ENCODE results near the gene FAM98A.

FAM98A gene

DNA sequence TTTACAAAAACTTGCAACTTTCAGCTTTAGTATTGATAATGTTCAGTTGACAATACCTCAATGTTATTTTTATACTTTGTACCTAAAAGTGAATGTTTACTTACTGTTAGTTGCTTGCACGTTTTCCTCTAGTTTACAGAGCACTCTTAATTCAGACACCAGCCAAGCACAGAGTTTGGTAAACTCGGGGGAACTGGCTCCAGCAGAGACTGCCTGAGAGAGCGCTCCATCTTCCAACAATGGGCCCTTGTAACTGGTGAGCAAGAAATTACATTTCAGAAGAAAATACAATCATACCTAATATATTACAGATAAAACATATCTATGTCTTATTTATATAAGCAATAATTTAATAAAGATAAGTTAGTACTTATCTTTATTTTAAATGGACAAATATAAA, 3.7 kb downstream of the FAM98A start:
- DNase-seq: no peak

DNA sequence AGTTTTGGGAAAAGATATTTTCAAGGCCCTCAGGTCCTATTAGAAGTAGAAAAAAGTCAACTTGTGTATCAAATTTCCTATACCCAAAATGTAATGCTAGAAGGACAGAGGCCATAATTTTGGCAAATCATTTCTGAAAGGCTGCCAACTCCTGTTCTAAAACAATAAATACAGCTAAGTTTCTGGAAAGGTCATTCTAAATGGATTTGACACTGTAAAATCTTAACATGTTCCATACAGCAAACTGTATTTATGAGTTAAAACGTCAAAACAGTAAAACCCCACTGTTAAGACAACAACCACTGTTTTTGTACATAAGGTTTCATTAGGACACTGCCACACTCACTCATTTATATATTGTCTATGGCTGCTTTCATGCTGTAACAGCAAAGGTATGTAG, 9.7 kb downstream of the FAM98A start:
- no peak for DNase-seq

DNA sequence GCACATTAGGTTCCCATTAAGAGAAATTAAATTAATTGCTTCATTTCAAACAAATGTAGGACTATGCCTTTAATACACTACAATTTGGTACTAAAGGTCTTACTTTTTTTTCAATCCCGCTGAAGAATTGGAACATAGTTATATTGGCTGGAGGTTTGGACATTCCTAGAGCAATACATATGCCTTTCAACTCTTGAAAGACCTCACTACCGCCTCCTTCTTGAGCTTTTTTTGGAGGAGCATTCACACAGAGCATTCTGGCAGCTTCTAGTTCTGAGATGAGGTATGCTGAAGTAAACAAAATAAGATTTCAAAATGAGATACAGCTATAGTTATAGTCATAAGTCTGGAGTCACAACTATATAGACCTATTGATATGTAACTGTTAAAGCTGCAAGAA, 10.9 kb downstream of the FAM98A start:
- DNase-seq: no peak

DNA sequence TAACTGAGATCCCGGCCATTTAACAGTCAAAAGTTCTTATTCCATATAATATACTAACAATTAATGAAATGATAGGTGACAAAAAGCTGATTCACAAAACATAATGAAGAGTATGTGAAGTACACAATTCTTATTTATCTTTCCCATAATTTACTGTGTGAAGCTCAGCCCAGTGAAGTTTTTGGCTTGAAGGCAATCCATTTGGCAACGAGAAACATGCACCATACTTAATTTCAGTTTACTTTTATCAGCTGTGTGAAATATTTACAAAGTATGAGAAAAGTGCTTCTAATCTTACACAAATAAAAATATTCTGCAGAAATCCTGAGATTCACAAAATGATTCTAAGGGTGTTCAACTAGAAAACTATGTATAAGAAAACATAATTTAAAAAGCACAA, 12.3 kb downstream of the FAM98A start:
- DNase-seq: no peak

DNA sequence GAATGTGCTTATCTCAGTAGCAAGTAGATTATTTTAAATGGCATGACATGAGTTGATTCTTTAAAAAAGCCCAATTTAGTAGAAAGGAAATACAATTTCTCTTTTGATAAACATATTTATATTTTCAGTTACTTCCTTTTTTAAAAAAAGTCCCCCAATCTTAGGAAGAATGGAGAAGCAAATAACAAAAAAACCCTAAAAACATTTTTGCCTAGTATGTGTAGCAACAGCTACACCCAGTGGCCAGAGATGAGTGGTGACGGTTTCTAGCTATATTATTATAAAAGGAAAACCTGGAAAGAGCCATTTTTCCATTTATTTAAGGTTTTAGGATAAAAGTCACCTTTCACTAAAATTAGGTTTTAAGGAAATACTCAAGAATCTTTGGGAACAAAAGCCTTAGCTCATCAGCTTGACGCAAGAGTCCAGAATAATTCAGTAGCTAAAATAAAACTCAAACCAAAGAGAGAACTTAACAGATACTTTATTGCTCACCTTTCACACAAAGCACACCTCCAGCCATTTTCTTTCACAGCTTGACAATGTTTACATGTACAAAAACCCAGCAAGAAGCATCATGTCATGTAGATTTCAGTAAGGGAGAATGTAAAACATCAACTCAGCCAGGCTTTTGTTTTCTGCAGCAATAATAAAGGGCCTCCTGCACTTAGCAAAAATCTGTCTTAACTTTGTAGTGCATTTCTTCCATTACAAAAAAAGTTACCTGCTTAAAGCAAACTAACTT, 15.7 kb downstream of the FAM98A start:
- DNase-seq: peak; percentile 19

DNA sequence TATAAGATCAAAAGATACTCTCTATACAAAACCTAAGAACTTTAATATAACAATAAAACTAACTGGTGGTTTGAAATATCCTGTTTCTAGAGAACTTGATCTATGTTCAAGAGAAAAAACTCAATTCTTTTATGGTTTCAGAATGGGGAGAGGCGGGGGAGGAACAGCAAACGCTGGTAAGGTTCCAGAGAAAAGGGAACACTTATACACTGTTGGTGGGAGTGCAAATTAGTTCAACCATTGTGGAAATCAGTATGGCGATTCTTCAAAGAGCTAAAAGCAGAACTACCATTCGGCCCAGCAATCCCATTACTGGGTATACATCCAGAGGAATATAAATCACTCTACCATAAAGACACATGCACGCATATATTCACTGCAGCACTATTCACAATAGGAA, 17.2 kb downstream of the FAM98A start:
- DNase-seq: no peak

DNA sequence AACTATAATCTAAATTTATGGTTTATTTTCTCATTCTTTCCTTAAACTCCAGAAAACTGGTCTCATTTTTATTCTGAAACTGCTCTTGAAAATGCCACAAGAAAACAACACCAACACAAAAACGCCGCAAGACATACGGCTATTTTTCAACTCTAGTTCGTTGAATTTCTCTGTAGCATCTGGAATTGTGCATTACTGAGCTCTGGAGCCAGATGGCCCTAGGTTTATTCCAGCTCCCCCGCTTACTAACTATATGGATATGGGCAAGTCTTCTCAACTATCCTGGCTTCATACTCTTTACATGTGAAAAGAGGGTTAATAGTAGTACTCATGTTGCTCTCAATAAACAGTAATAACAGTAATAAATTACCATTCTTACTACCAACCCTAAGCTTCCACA, 19.9 kb downstream of the FAM98A start:
- DNase-seq: no peak

DNA sequence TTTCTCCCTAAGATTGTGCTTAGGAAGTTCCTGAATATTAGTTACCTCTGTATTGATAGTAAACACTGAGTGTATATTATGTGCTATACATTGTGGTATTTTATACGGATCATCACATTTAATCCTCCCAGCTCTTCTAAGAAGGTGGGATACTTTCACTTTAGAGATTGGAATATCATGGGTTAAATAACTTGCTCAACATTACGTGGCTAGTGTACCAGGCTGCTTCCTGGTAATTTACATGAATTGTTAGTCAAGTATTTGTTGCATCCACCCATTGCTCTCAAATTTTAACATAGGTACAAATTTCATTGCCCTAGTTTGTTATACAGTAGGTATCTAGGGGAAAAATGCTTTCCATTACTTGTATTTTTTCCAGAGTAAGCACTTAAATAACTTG, 21.4 kb downstream of the FAM98A start:
- no peak for DNase-seq

DNA sequence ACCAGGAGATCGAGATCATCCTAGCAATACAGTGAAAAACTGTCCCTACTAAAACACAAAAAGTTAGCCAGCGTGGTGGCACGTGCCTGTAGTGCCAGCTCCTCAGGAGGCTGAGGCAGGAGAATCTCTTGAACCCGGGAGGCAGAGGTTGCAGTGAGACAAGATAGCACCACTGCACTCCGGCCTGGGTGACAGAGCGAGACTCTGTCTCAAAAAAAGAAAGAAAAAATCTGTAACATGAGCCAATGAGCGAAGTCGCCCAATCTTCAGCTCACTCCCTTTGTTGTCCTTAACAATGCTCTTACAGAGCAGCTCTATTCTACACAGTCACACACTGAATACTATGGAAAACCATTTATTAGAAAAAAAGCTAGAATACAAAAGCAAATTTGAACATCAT, 22.0 kb downstream of the FAM98A start:
- no peak for DNase-seq

DNA sequence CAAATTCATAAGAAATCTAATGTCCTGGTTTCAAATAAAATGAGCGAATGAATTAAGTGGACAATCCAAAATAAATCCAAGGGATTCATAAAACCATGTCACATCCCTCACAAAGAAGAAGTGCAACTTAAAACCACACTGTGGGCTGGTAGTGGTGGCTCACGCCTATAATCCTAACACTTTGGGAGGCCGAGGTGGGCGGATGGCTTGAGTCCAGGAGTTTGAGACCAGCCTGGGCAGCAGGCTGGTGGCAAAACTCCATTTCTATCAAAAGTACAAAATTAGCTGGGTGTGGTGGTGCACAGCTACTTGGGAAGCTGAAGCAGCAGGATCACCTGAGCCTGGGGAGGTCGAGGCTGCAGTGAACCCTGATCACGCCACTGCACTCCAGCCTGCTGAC, 25.4 kb downstream of the FAM98A start:
- no peak for DNase-seq

DNA sequence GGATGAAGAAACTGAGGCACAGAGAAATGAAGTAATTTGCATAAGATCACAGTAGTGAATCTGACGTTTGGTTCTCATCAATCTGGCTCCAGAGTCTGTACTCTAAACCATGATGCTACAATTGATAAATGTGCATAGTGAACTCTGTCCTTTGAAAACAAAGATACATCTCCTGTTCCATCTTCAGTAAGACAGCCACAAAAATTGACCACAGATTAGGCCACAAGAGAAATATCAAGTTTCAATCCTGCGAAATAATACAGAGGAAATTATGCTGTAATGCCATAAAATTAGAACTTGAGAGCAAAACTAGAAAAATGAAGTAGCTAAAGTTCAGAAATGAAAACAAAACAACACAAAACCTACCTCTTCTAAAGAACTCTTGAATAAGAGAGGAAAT, 28.4 kb downstream of the FAM98A start:
- DNase-seq: no peak

DNA sequence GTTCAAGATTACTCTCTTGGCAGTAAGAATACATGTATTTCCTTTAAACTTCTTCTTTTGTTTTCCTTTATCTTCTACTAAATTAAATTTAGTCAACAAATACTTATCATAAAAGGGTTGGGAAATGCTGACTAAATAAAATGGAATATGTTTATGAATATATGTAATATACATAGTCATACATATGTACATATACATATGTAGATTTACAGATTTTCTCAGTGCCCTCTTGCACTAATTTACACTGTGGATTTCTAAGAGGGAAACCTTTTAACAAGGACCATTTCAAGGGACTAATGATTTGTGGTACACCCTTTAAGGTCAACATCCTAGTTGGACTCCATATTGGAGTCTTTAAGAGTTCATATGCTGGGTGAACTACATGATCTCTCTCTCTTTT, 37.2 kb downstream of the FAM98A start:
- DNase-seq: no peak

DNA sequence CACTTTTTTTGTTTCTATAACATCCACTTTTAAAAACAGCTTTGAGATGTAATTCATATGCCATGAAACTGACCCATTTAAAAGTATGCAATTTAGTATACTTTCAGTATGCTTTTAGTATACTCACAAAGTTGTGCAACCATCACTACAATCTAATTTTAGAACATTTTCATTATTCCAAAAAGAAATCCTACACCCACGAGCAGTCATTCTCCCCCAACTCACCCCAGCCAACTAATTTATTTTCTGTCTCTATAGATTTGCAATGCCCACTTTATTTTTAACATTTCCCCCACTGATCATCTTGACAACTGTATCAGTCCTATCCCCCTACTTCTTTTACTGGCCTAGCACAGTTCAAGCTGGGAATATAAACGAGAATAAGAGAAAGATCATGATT, 39.1 kb downstream of the FAM98A start:
- no peak for DNase-seq

DNA sequence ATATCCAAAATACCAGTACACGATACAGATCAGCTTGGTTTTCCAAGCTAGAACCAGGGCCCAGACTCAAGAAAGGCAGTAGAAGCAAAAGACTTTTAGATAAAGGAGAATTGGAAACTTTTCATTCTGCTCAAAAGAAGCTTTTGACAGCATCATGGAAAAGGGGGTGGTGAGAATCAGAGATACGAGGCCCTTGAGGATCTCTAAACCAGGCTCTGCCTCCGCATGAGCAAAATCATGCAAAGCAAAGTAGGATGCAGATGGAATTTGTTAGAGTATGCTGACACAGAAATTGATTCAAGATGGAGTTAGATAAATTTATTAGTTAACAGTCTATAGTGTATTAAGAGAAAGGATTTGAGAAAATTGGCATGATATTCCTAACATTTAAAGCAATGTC, 39.8 kb downstream of the FAM98A start:
- no peak for DNase-seq

DNA sequence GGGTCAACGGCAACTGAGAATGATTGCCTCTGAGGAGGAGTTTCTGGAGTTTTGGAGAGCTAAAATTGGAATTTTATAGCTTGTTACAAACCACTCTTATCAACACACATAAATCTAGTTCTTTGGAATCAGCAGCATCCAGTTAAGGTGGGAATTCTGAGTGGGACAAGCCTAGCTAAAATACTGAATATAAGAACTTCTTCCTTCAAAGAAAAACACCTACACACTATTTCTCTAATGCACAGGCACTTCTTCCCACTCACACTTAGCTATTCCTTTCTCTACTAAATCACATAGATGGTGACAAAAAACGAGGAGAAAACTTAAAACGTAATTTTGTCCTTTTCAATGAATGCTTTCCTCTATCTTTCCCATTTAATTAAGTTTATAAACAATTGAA, 43.4 kb downstream of the FAM98A start:
- no peak for DNase-seq

DNA sequence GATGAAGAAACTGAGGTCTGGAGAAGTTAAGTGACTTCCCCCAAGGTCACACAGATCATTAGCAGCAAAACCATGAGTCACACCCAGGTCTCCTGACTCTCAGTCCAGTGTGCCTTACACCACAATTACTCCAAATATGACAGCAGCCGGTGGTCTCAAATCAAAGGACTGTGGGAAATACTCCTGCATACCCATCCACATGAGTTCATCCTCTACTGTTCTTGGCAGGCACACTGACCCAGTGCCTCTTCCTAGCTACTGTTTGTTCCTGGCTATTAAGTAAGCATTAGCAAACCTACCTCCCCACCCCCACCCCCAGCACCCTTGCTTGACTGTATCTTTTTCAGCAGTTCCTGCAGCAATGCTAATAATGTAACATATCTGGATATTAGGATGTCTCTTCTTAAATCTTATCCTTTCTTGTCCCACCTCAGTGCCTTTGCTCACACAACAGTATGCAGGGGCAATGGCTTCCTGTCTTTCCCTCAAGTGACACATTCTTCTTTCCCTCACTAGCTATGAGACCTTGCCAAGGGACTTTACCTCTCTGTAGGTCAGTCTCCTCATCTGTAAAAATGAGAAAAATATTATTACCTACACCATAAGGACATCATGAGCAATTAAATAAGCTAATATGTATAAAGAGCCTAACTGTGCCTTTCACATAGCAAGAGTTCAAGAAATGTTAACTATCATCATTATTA, 46.2 kb downstream of the FAM98A start:
- no peak for DNase-seq

DNA sequence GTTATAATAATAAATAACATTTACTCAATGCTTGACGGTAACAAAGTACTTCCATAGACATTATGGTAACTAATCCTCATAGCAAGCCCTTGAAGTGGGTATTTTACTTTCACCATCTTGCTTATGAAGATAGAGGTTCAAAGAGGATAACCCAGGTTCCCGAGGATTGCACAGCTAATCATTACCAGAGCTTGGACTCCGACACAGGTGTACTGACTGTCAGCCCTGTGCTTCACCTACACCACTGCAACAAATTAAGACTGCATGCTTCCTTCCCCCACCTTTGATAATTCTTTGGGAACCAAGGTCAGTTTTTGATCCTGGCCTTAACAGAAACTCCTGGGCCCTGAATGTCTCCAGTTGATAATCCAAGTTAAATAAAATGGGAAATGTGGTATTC, 48.9 kb downstream of the FAM98A start:
- no peak for DNase-seq

DNA sequence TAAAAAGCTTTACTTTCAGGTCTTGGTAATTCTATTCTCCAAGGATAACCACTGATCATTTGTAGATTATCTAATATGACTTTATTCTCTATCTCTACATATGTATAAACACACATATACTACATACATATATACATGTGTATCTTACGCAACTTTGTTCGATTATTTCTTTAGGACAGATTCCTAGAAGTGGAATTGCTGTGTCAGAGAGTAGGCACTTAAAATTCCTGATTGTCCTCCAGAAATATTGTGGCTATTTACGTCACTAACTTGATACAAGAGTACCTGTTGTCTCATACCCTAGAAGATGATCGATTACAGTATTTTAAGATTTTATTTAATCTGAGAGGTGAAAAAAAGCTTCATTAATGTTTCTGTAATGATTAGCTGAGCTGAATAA, 57.9 kb downstream of the FAM98A start:
- no peak for DNase-seq

DNA sequence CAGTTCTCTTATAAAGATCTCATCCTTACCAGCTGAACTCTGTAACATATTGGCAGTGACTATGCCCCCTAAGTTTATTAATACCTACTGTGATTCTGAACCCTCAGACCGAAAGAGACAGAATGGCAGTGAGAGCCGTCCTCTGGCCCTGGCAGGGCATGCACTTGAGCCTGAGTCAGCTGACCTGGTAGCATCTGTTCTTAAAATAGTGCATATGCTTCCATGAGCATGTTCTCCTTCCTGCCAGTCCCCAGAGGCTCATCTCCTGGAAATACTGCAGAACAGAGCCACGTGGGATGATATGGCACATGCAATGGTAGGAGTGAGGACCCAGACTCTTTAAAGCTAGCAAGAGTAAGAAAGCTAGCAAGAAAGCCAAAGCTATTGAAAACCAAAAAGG, 63.7 kb downstream of the FAM98A start:
- DNase-seq: no peak
